ENCODE results near the gene ANTXR1. TPM values are rescaled to one million over a fixed set of nuclear protein-coding genes. Genes with fewer than 3 reads are reported as not detected.

The ANTXR1 gene
- total RNA-seq, 8 experiments from 2014 or later, result 5.2 to 259 (median 39.8) TPM

DNA sequence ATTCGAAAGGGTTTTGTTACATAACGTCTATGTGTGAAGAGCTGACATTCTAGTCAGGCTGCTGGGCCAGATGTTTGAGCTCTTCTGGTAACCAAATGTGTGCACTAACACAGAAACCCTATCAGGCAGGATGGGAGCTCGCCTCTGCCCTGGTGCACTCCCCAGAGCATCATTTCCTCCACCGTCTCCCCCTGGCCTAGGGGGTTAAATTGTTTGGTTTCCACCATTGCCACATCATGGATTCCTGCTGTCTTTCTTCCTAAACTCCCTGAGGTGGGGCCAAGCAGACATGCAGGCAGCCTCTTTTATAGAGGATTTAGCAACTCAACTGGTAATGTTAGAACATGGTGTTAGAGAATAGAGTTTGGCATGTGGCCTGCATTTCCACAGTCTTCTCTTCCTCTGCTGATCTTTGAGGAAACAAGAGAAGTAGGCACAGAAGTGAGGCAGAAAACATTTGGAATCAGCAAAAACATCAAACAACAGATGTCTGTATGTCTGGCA is 87.3 kb downstream of the ANTXR1 start:
- Histone ChIP-seq H3K4me3 (no peak overlapping the region), H3K27ac (no peak overlapping the region), H3K4me1 (replicated peaks in 1 of 2) (no peaks in the 10 kb centered on the region)
- ATAC-seq (replicated peaks in 6 of 8), result peak in 3 of 8 experiments; percentile 10 to 56 (median 41)
- in situ Hi-C loops (cut with MboI; ENCODE audit: low pct_unique_long_range_greater_than_20kb in 2 of 9, low sequenced_read_pairs in 9 of 9, unreplicated experiment in 9 of 9), result no loop called here
- 0 to 89% (median 70%) methylated on average over 1 to 4 of the region's 4 CpGs; no CpG with 5 or more reads in 1 of the 10 experiments for WGBS, 10 experiments

- Histone ChIP-seq H3K27ac (no peak overlapping the region), H3K4me1 (replicated peaks in 1 of 2) (no peaks in the 10 kb centered on the region), H3K4me3 (no peak overlapping the region)
- peak in 4 of 8 experiments; percentile 16 to 93 (median 40) for ATAC-seq (replicated peaks in 6 of 8)
- 69 to 100% (median 86%) methylated on average over 1 to 3 of the region's 3 CpGs; no CpG with 5 or more reads in 1 of the 10 experiments for WGBS, 10 experiments
- in situ Hi-C loops (cut with MboI; ENCODE audit: low pct_unique_long_range_greater_than_20kb in 2 of 9, low sequenced_read_pairs in 9 of 9, unreplicated experiment in 9 of 9), result no loop called here
These were observed 89.1 kb downstream of the ANTXR1 start for GRCh38 chr2:69102041-69102593.

DNA sequence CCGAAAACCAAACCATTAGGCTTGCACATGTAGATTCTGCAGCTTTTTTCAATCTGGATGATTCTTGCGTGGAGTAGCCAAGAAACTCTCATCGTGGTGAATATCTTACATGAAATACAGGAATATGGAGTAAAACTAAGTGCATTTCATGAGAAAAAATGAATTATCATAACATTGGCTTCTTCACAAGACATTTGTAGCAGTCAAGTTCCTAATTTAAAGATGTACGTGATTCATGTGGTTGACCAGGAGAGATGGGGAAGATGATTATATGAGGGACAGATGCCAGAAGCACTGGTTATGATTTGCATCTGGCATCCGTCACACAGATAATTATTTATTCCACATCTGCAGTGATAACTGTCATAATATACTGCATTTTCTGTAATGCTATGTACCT is 90.4 kb downstream of the ANTXR1 start:
- WGBS, 10 experiments, result 33 to 100% (median 83%) methylated on average over 1 to 5 of the region's 5 CpGs; no CpG with 5 or more reads in 1 of the 10 experiments
- in situ Hi-C loops (cut with MboI; ENCODE audit: low pct_unique_long_range_greater_than_20kb in 2 of 9, low sequenced_read_pairs in 9 of 9, unreplicated experiment in 9 of 9), result no loop called here

DNA sequence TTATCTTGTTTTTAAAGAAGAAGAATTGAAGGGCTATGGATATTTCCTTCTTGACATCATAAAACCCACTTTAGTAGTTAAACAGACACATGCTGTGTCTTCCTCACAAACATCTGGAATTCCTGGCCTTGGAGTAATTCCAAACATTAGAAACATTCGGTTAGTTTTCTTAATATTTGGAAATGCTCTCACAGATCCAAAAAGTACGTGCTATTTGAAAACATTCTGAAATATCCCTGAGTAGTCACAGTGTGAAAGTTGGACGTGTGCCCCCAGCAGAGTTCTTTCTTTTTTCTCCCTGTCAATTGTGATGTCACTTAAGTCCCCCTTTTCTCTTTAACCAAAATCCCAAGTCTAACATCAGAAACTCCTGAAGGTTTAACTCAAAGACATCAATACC is 91.3 kb downstream of the ANTXR1 start:
- H3K4me3 ChIP-seq, result no peak overlapping the region
- no peak overlapping the region for H3K27ac ChIP-seq
- no peak for ATAC-seq (replicated peaks in 6 of 8)
- 33 to 100% (median 87%) methylated on average over 1 to 3 of the region's 3 CpGs; no CpG with 5 or more reads in 5 of the 10 experiments for WGBS, 10 experiments
- in situ Hi-C loops (cut with MboI; ENCODE audit: low pct_unique_long_range_greater_than_20kb in 2 of 9, low sequenced_read_pairs in 9 of 9, unreplicated experiment in 9 of 9), result no loop called here
- no peaks in the 10 kb centered on the region for H3K4me1 ChIP-seq (replicated peaks in 1 of 2)

More for the DNA sequence above, 90.4 kb downstream of the ANTXR1 start:
- ATAC-seq (replicated peaks in 6 of 8), result no peak
- Histone ChIP-seq H3K4me3 (no peak overlapping the region), H3K4me1 (replicated peaks in 1 of 2) (no peaks in the 10 kb centered on the region), H3K27ac (no peak overlapping the region)

GRCh38 chr2:69109255-69109654 is 96.3 kb downstream of the ANTXR1 start:
- no peak overlapping the region for H3K4me3 ChIP-seq
- in situ Hi-C loops (cut with MboI; ENCODE audit: low pct_unique_long_range_greater_than_20kb in 2 of 9, low sequenced_read_pairs in 9 of 9, unreplicated experiment in 9 of 9), result no loop called here
- WGBS, 10 experiments, result 38 to 100% (median 90%) methylated on average over 2 to 4 of the region's 4 CpGs
- ATAC-seq (replicated peaks in 6 of 8), result no peak
- H3K27ac ChIP-seq, result no peak overlapping the region
- H3K4me1 ChIP-seq (replicated peaks in 1 of 2), result no peaks in the 10 kb centered on the region

DNA sequence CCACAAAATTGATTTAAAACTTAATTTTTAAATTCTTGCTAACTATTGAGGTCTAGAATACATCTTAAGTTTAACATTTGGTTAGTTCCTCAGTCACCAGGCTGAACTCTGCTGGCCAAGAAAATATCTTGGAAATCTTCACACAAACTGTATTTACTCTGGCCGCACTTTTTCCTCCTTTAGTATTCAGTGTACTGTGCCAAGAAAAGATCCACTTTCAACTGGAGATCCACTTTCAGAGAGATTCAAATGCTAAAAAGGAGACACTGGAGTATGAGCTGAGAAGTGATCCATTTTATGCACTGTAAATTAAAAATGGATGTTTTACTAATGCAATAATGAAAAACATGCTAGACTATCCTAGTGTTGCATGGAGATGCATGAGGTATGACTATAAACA is 98.1 kb downstream of the ANTXR1 start:
- Histone ChIP-seq H3K27ac (no peak overlapping the region), H3K4me3 (no peak overlapping the region), H3K4me1 (replicated peaks in 1 of 2) (no peaks in the 10 kb centered on the region)
- no peak for ATAC-seq (replicated peaks in 6 of 8)
- in situ Hi-C loops (cut with MboI; ENCODE audit: low pct_unique_long_range_greater_than_20kb in 2 of 9, low sequenced_read_pairs in 9 of 9, unreplicated experiment in 9 of 9), result no loop called here
- WGBS, 10 experiments, result 86 to 100% (median 95%) methylated on average over 1 of the region's 1 CpG; no CpG with 5 or more reads in 2 of the 10 experiments

GRCh38 chr2:69113627-69114026 is 100.6 kb downstream of the ANTXR1 start:
- Histone ChIP-seq H3K4me1 (replicated peaks in 1 of 2) (no peaks in the 10 kb centered on the region), H3K27ac (no peak overlapping the region), H3K4me3 (no peak overlapping the region)
- in situ Hi-C loops (cut with MboI; ENCODE audit: low pct_unique_long_range_greater_than_20kb in 2 of 9, low sequenced_read_pairs in 9 of 9, unreplicated experiment in 9 of 9), result no loop called here
- 25 to 100% (median 93%) methylated on average over 1 to 3 of the region's 3 CpGs; no CpG with 5 or more reads in 1 of the 10 experiments for WGBS, 10 experiments
- no peak for ATAC-seq (replicated peaks in 6 of 8)

DNA sequence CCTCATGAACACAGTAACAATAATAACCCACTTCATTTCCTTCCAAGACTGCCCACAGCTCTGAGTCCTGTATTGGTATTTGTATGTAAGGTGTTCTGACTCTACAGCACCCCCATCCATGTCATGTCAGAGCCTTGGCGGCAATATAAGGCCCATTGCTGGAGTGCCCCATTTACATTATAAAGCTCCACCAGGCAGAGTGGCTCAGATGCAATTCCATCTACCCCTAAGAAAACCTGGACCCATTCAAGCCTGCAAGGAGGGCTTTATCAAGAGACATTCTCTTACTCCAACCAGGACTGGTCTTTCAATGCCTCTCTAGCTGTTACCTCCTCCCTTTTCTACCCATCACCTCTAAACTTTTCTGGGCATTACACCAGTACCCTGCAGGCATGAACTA is 101.6 kb downstream of the ANTXR1 start:
- 38% methylated on average over 1 of the region's 1 CpG; no CpG with 5 or more reads in 9 of the 10 experiments for WGBS, 10 experiments
- in situ Hi-C loops (cut with MboI; ENCODE audit: low pct_unique_long_range_greater_than_20kb in 2 of 9, low sequenced_read_pairs in 9 of 9, unreplicated experiment in 9 of 9), result no loop called here
- no peak for ATAC-seq (replicated peaks in 6 of 8)

GRCh38 chr2:69116438-69116837 is 103.5 kb downstream of the ANTXR1 start:
- Histone ChIP-seq H3K27ac (no peak overlapping the region), H3K4me1 (replicated peaks in 1 of 2) (no peaks in the 10 kb centered on the region), H3K4me3 (no peak overlapping the region)
- 33 to 100% (median 88%) methylated on average over 1 to 4 of the region's 4 CpGs; no CpG with 5 or more reads in 1 of the 10 experiments for WGBS, 10 experiments
- no peak for ATAC-seq (replicated peaks in 6 of 8)
- in situ Hi-C loops (cut with MboI; ENCODE audit: low pct_unique_long_range_greater_than_20kb in 2 of 9, low sequenced_read_pairs in 9 of 9, unreplicated experiment in 9 of 9), result no loop called here

More for the DNA sequence above, 101.6 kb downstream of the ANTXR1 start:
- no peak overlapping the region for H3K27ac ChIP-seq
- H3K4me1 ChIP-seq (replicated peaks in 1 of 2), result no peaks in the 10 kb centered on the region
- no peak overlapping the region for H3K4me3 ChIP-seq

DNA sequence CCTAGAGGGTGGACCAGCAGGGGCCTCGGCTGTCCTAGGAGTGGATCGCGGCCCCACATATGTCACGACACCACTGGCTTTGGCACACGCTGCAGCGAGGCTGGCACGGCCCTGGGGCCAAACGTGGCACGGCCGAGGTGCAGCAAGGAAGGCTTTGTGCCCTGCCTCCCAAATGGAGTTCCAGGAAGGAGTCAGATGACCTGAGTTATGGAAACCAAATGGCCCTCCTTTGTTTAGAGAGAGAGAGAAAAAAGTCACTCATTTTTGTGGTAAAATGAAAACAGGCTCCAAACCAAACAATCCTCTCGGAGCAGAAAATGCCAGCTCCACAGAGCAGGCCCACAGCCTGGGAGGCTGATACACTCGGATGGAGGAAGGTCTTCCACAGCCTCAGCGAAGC is 105.6 kb downstream of the ANTXR1 start:
- Histone ChIP-seq H3K4me3 (no peak overlapping the region), H3K27ac (no peak overlapping the region), H3K4me1 (replicated peaks in 1 of 2) (no peaks in the 10 kb centered on the region)
- in situ Hi-C loops (cut with MboI; ENCODE audit: low pct_unique_long_range_greater_than_20kb in 2 of 9, low sequenced_read_pairs in 9 of 9, unreplicated experiment in 9 of 9), result no loop called here
- 40 to 96% (median 83%) methylated on average over 1 to 6 of the region's 13 CpGs; no CpG with 5 or more reads in 2 of the 10 experiments for WGBS, 10 experiments
- ATAC-seq (replicated peaks in 6 of 8), result no peak

GRCh38 chr2:69119104-69119894 is 106.3 kb downstream of the ANTXR1 start:
- no peak overlapping the region for H3K4me3 ChIP-seq
- H3K4me1 ChIP-seq (replicated peaks in 1 of 2), result no peaks in the 10 kb centered on the region
- peak in 5 of 8 experiments; percentile 44 to 84 (median 61) for ATAC-seq (replicated peaks in 6 of 8)
- in situ Hi-C loops (cut with MboI; ENCODE audit: low pct_unique_long_range_greater_than_20kb in 2 of 9, low sequenced_read_pairs in 9 of 9, unreplicated experiment in 9 of 9), result no loop called here
- no peak overlapping the region for H3K27ac ChIP-seq
- WGBS, 10 experiments, result 74 to 96% (median 80%) methylated on average over 1 to 13 of the region's 16 CpGs; no CpG with 5 or more reads in 3 of the 10 experiments

DNA sequence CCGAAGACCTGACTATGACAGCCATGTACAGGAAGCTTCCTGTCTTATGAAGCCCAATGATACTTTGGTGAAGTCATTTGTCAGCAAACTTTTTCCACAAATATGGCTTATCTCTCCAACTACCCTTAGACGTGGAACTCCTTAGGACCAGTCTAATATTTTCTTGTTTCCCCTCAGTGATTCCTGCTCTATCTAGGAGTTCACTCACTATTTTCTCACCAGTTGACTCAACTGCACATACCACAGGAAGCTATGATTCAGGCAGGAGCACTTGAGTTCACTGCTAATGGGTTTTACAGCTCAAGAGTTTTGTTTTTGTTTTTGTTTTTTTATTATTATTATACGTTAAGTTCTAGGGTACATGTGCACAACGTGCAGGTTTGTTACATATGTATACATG is 109.3 kb downstream of the ANTXR1 start:
- no peak for ATAC-seq (replicated peaks in 6 of 8)
- WGBS, 10 experiments, result 43 to 100% (median 94%) methylated on average over 2 to 4 of the region's 4 CpGs; no CpG with 5 or more reads in 3 of the 10 experiments
- in situ Hi-C loops (cut with MboI; ENCODE audit: low pct_unique_long_range_greater_than_20kb in 2 of 9, low sequenced_read_pairs in 9 of 9, unreplicated experiment in 9 of 9), result no loop called here

DNA sequence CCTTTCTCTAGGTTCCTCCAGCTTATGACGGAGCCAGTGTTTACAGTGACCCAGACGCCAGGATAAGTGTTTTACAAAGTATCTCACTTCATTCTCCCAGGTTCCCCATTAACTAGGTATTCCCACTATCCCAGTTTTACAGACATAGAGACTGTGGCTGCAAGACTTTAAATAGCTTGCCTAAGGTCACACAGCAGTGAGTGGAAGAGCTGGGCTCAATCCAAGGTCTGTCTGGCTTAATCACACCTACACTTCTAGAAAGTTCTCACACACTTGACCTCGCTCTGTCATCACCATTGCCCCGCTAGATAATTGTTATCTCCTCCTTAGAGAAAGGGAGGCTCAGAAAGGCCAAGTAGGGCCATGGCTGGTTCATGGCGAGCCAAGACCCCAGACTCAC is 110.2 kb downstream of the ANTXR1 start:
- 93 to 100% (median 100%) methylated on average over 1 to 5 of the region's 5 CpGs; no CpG with 5 or more reads in 1 of the 10 experiments for WGBS, 10 experiments
- ATAC-seq (replicated peaks in 6 of 8), result no peak
- Histone ChIP-seq H3K27ac (no peak overlapping the region), H3K4me1 (replicated peaks in 1 of 2) (no peaks in the 10 kb centered on the region), H3K4me3 (no peak overlapping the region)
- in situ Hi-C loops (cut with MboI; ENCODE audit: low pct_unique_long_range_greater_than_20kb in 2 of 9, low sequenced_read_pairs in 9 of 9, unreplicated experiment in 9 of 9), result no loop called here

More for the DNA sequence above, 109.3 kb downstream of the ANTXR1 start:
- Histone ChIP-seq H3K4me3 (no peak overlapping the region), H3K4me1 (replicated peaks in 1 of 2) (no peaks in the 10 kb centered on the region), H3K27ac (no peak overlapping the region)

Data from motor neuron (in vitro differentiated cells).